ENCODE measurements around the gene SNAPC4.

DNA sequence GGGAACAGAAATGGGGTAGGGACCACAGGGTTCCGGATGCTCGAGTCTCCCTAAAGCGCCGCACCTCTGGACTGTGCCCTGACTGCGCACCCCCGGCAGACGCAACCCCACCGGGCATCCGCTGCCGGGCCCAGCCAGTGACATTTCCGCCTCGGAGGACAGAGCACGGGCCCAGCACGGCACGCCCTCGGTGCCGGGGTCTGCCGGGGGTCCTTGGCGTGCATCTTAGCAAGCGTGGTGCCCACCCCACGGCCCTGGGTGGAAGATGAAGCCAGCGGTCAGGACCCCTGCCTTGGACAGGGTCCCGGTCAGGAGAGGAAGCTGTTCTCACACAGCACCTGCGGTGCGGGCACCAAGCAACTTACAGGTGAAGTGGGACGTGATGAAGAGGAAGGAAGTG, 32.6 kb upstream of the SNAPC4 start:
- TF ChIP-seq POLR2A (IDR thresholded peaks at IDR 0.05; ENCODE audit: low read depth, low read length): no peak
- TF ChIP-seq TAF1 (IDR thresholded peaks at IDR 0.05; ENCODE audit: low read depth, low read length): no peak
- no peak for TF ChIP-seq SPI1 (IDR thresholded peaks at IDR 0.05; ENCODE audit: low read depth, low read length)
- no peak for TF ChIP-seq POLR2AphosphoS5 (IDR thresholded peaks at IDR 0.05; ENCODE audit: low read depth, low read length)
- TF ChIP-seq POU2F2 (IDR thresholded peaks at IDR 0.05; ENCODE audit: low read depth, low read length): no peak
- no peak for TF ChIP-seq PAX5 (IDR thresholded peaks at IDR 0.05; ENCODE audit: insufficient read depth, low read length, severe bottlenecking)

Measured in GM12891 (cell line).